Karpas-422 (cell line): Measurements from ENCODE around the gene MS4A4A. TPM values are rescaled to one million over a fixed set of nuclear protein-coding genes. Genes with fewer than 3 reads are reported as not detected.

Experiments
- DNase-seq: peaks from one replicate; pipeline ENCODE4 v3.0.0-alpha.2; 2015
- H2AFZ ChIP-seq: fragments of 200-600 bp; sonication (generic); 2 replicates; pipeline ENCODE4 v1.6.1; 2014; ENCODE audit warnings: antibody characterized with exemption, low read length, mixed read lengths
- H3K27ac ChIP-seq: fragments of 200-600 bp; sonication (generic); 2 replicates; pipeline ENCODE4 v1.5.1; 2014; ENCODE audit warnings: mild to moderate bottlenecking, low read length, moderate library complexity
- H3K27me3 ChIP-seq: fragments of 200-600 bp; sonication (generic); 2 replicates; pipeline ENCODE4 v1.6.1; 2014; ENCODE audit warnings: low read length, mixed read lengths
- H3K36me3 ChIP-seq: fragments of 200-600 bp; sonication (generic); 2 replicates; pipeline ENCODE4 v1.6.1; 2014; ENCODE audit warnings: low read length, mixed read lengths; ENCODE audit not compliant: insufficient read depth
- H3K4me1 ChIP-seq: fragments of 200-600 bp; sonication (generic); 2 replicates; pipeline ENCODE4 v1.6.1; 2014; ENCODE audit warnings: mild to moderate bottlenecking, low read length, mixed read lengths
- H3K4me2 ChIP-seq: fragments of 200-600 bp; sonication (generic); 2 replicates; pipeline ENCODE4 v1.6.1; 2014; ENCODE audit warnings: low read length, low read depth, mild to moderate bottlenecking; ENCODE audit not compliant: poor library complexity, severe bottlenecking
- H3K4me3 ChIP-seq: fragments of 200-600 bp; sonication (generic); 2 replicates; pipeline ENCODE4 v1.5.1; 2014; ENCODE audit warnings: mild to moderate bottlenecking, antibody characterized with exemption, low read length, mixed read lengths
- H3K79me2 ChIP-seq: fragments of 200-600 bp; sonication (generic); 2 replicates; pipeline ENCODE4 v1.6.1; 2014; ENCODE audit warnings: mild to moderate bottlenecking, low read length, mixed read lengths
- H3K9ac ChIP-seq: fragments of 200-600 bp; sonication (generic); 2 replicates; pipeline ENCODE4 v1.6.0; 2014; ENCODE audit warnings: low read length
- H3K9me2 ChIP-seq: fragments of 200-600 bp; sonication (generic), shearing (Covaris generic); replicated peaks from 2 replicates; pipeline ENCODE4 v1.6.0; 2014; ENCODE audit warnings: mild to moderate bottlenecking, low read length, moderate library complexity; ENCODE audit not compliant: insufficient read depth
- H3K9me3 ChIP-seq: fragments of 300-700, 200-600 bp; sonication (generic); 2 replicates; pipeline ENCODE4 v1.6.1; 2014; ENCODE audit warnings: low read length, mixed read lengths
- H4K20me1 ChIP-seq: fragments of 200-600 bp; sonication (generic); 2 replicates; pipeline ENCODE4 v1.6.1; 2014; ENCODE audit warnings: mild to moderate bottlenecking, antibody characterized with exemption, low read length, low read depth; ENCODE audit not compliant: insufficient read depth
- total RNA-seq: library from RNA; depleted of rRNA; stranded (reverse); fragments of >200 nt; shearing (Covaris generic); gene quantifications from 2 replicates; pipeline ENCODE4 v1.2.3, GENCODE V29; 2014; ENCODE audit warnings: low replicate concordance

MS4A4A gene
- total RNA-seq, 1 experiment from 2014 or later, result not detected

- Histone ChIP-seq H3K36me3 (no peaks in the 10 kb centered on the region), H3K27me3 (no peaks in the 10 kb centered on the region), H4K20me1 (no peaks in the 10 kb centered on the region), H3K9ac (no peak overlapping the region), H2AFZ (no peak overlapping the region), H3K4me3 (no peak overlapping the region), H3K9me2 (no peaks in the 10 kb centered on the region), H3K27ac (no peak overlapping the region), H3K4me1 (no peaks in the 10 kb centered on the region), H3K9me3 (no peaks in the 10 kb centered on the region), H3K79me2 (no peaks in the 10 kb centered on the region), H3K4me2 (no peak overlapping the region)
- no peak for DNase-seq
Measured at GRCh38 chr11:60257956-60258722, 22.3 kb upstream of the MS4A4A start.

GRCh38 chr11:60261014-60261413, 19.5 kb upstream of the MS4A4A start:
- Histone ChIP-seq H4K20me1 (no peaks in the 10 kb centered on the region), H3K27me3 (no peaks in the 10 kb centered on the region), H3K27ac (no peak overlapping the region), H3K9me2 (no peaks in the 10 kb centered on the region), H3K9me3 (no peaks in the 10 kb centered on the region), H2AFZ (no peak overlapping the region), H3K4me3 (no peak overlapping the region), H3K9ac (no peak overlapping the region), H3K79me2 (no peaks in the 10 kb centered on the region), H3K4me1 (peaks cover 13% of the 10 kb centered on the region), H3K4me2 (no peak overlapping the region), H3K36me3 (no peaks in the 10 kb centered on the region)
- no peak for DNase-seq

GRCh38 chr11:60263402-60263801, 17.1 kb upstream of the MS4A4A start:
- DNase-seq, result no peak
- Histone ChIP-seq H3K4me1 (peaks cover 13% of the 10 kb centered on the region), H3K9me2 (no peaks in the 10 kb centered on the region), H3K4me3 (no peak overlapping the region), H3K27ac (no peak overlapping the region), H3K9ac (no peak overlapping the region), H3K27me3 (no peaks in the 10 kb centered on the region; the same call in 1 of the 2 replicates), H3K9me3 (no peaks in the 10 kb centered on the region), H3K79me2 (no peaks in the 10 kb centered on the region), H3K4me2 (no peak overlapping the region), H2AFZ (no peak overlapping the region), H3K36me3 (no peaks in the 10 kb centered on the region), H4K20me1 (no peaks in the 10 kb centered on the region)

- no peaks in the 10 kb centered on the region for H4K20me1 ChIP-seq
- no peak overlapping the region for H3K27ac ChIP-seq
- H2AFZ ChIP-seq, result no peak overlapping the region
- no peaks in the 10 kb centered on the region for H3K9me3 ChIP-seq
- no peaks in the 10 kb centered on the region for H3K9me2 ChIP-seq
- H3K4me3 ChIP-seq, result no peak overlapping the region
- DNase-seq, result no peak
- no peak overlapping the region for H3K9ac ChIP-seq
- no peaks in the 10 kb centered on the region for H3K79me2 ChIP-seq
- peaks cover 13% of the 10 kb centered on the region for H3K4me1 ChIP-seq
- H3K27me3 ChIP-seq, result no peaks in the 10 kb centered on the region; the same call in 1 of the 2 replicates
- no peak overlapping the region for H3K4me2 ChIP-seq
- no peaks in the 10 kb centered on the region for H3K36me3 ChIP-seq
Measured at GRCh38 chr11:60264644-60265043, 15.8 kb upstream of the MS4A4A start.

- Histone ChIP-seq H3K9me2 (no peaks in the 10 kb centered on the region), H2AFZ (no peak overlapping the region), H3K27ac (no peak overlapping the region), H3K4me1 (peaks cover 13% of the 10 kb centered on the region), H3K4me3 (no peak overlapping the region), H3K79me2 (no peaks in the 10 kb centered on the region), H3K9ac (no peak overlapping the region), H3K9me3 (no peaks in the 10 kb centered on the region), H3K36me3 (no peaks in the 10 kb centered on the region), H3K27me3 (no peaks in the 10 kb centered on the region; the same call in 1 of the 2 replicates), H3K4me2 (no peak overlapping the region), H4K20me1 (no peaks in the 10 kb centered on the region)
- DNase-seq, result peak; percentile 85
Measured at GRCh38 chr11:60265373-60266214, 14.9 kb upstream of the MS4A4A start.

DNA sequence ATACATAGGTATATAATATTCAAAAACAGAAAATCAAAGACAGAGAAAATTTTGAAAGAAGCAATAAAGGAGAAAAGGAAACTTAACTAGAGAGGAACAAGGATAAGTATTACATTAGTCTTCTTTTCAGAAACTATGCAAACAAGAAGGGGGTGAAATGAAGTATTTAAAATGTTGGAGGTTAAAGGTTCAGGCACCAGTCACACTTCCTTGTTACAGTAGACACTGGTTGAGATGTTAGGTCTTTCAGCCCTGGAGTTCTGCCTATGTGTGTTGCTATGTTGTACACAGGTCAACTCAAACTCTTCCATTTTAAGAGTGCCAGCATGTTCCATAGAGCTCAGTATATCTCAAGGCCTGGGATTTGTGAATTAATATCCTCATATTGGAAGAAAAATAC, 6.0 kb upstream of the MS4A4A start:
- DNase-seq, result no peak
- Histone ChIP-seq H3K36me3 (no peaks in the 10 kb centered on the region), H3K9ac (no peak overlapping the region), H3K4me1 (no peaks in the 10 kb centered on the region), H3K27ac (no peak overlapping the region), H3K9me2 (no peaks in the 10 kb centered on the region), H3K79me2 (no peaks in the 10 kb centered on the region), H3K4me2 (no peak overlapping the region), H2AFZ (no peak overlapping the region), H4K20me1 (no peaks in the 10 kb centered on the region), H3K27me3 (no peaks in the 10 kb centered on the region), H3K9me3 (no peaks in the 10 kb centered on the region), H3K4me3 (no peak overlapping the region)

- H3K4me3 ChIP-seq, result no peak overlapping the region
- H3K9me3 ChIP-seq, result no peaks in the 10 kb centered on the region
- H3K4me2 ChIP-seq, result no peak overlapping the region
- no peak overlapping the region for H2AFZ ChIP-seq
- H3K79me2 ChIP-seq, result no peaks in the 10 kb centered on the region
- H4K20me1 ChIP-seq, result no peaks in the 10 kb centered on the region
- H3K4me1 ChIP-seq, result no peaks in the 10 kb centered on the region
- no peaks in the 10 kb centered on the region for H3K36me3 ChIP-seq
- no peak for DNase-seq
- no peaks in the 10 kb centered on the region for H3K27me3 ChIP-seq
- no peak overlapping the region for H3K9ac ChIP-seq
- no peaks in the 10 kb centered on the region for H3K9me2 ChIP-seq
- H3K27ac ChIP-seq, result no peak overlapping the region
Measured at GRCh38 chr11:60281485-60281884, 1.0 kb downstream of the MS4A4A start.

- H3K4me3 ChIP-seq, result no peak overlapping the region
Measured at GRCh38 chr11:60282286-60282685, 1.8 kb downstream of the MS4A4A start.

More at GRCh38 chr11:60282286-60282685, 1.8 kb downstream of the MS4A4A start:
- H3K27ac ChIP-seq, result no peak overlapping the region
- H3K4me2 ChIP-seq, result no peak overlapping the region
- H3K27me3 ChIP-seq, result no peaks in the 10 kb centered on the region
- no peaks in the 10 kb centered on the region for H3K9me2 ChIP-seq
- H3K36me3 ChIP-seq, result no peaks in the 10 kb centered on the region
- H3K9me3 ChIP-seq, result no peaks in the 10 kb centered on the region
- no peaks in the 10 kb centered on the region for H3K4me1 ChIP-seq
- H2AFZ ChIP-seq, result no peak overlapping the region
- no peaks in the 10 kb centered on the region for H4K20me1 ChIP-seq
- no peak overlapping the region for H3K9ac ChIP-seq
- no peaks in the 10 kb centered on the region for H3K79me2 ChIP-seq
- no peak for DNase-seq
